AG20443 (cell line): ENCODE measurements around the gene CCDC177.

Source experiments
- DNase-seq: peaks from one replicate; pipeline ENCODE4 v3.0.0; 2012; ENCODE audit warnings: low spot score, mixed read lengths

CCDC177 gene

GRCh38 chr14:69528930-69529329 lies 45.7 kb downstream of the CCDC177 start:
- no peak for DNase-seq

GRCh38 chr14:69528143-69528542 lies 46.5 kb downstream of the CCDC177 start:
- DNase-seq = no peak

- no peak for DNase-seq
Observed at GRCh38 chr14:69527635-69528034, 47.0 kb downstream of the CCDC177 start.

DNA sequence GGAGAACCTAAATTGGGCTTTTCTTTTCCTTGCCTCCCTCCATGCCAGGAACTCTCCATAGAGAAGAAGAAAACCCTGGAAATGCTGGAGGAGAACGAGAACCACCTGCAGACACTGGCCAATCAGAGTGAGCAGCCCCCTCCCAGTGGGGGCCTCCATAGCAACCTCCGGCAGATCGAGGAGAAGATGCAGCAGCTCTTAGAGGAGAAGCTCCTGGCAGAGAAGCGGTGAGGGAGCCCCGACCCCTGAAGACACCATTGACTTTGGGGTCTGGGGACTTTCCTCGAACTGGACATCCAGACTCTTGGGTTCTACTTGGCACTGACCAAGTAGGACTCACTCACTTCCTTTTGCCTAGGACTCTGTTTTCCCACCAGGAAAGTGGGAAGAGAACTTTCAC lies 48.8 kb downstream of the CCDC177 start:
- peak; percentile 5 for DNase-seq

DNA sequence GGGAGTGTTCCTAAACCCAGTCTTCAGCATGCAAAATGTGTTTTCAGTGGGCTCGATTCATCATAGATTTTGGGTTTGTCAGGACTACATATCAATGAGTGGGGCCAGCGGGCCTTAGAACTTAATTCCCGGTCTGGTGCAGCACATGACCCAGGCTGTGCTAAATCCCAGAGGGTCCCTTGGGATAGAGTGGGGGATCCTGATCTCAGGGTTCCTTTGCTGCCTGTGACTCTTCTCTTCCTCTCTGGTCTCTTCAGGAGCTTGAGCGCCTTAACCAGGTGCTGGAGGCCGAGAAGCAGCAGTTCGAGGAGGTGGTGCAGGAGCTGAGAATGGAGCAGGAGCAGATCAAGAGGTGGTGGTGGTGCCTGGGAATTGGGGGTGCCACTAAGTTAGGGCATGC lies 52.6 kb downstream of the CCDC177 start:
- peak; percentile 3 for DNase-seq
